Neural progenitor cell (in vitro differentiated cells): Measurements from ENCODE around the gene LIG3.

Experiments
- CTCF ChIP-seq: fragments of 200-600 bp; sonication (generic); IDR thresholded peaks from 2 replicates; pipeline ENCODE4 v1.5.1; 2017; ENCODE audit warnings: antibody characterized with exemption, mild to moderate bottlenecking
- EZH2 ChIP-seq: fragments of 200-600 bp; sonication (generic); IDR thresholded peaks from 2 replicates; pipeline ENCODE4 v1.6.1; 2017; ENCODE audit warnings: antibody characterized with exemption, mild to moderate bottlenecking, moderate library complexity
- EZH2phosphoT487 ChIP-seq: fragments of 200-600 bp; sonication (generic); IDR thresholded peaks from 2 replicates; pipeline ENCODE4 v1.6.1; 2017; ENCODE audit warnings: antibody characterized with exemption

GRCh38 chr17:35050170-35050569 lies 69.9 kb downstream of the LIG3 start:
- TF ChIP-seq CTCF (no peak), EZH2 (no peak), EZH2phosphoT487 (no peak)
